Ovary (tissue), 3 donors: Measurements from ENCODE around the gene PDLIM3.

Experiments used
- EP300 ChIP-seq: sonication (generic); formaldehyde crosslinking; IDR thresholded peaks from one replicate; pipeline ENCODE4 v1.6.1; 2017; ENCODE audit warnings: antibody characterized with exemption
- TF ChIP-seq, protein P1 (sequence below), 3 donors: fragments of 450-650 bp in 2 of 3; fragments of 200-600 bp in 1 of 3; IDR thresholded peaks; one replicate each; pipeline versions ENCODE4 v1.5.1 to v1.8.0; 2016 to 2022; ENCODE audit warnings: antibody characterized with exemption in 3 of 3, mild to moderate bottlenecking in 1 of 3
- donor health status: DM: no; HTN: no; CAD: no.

DNA sequence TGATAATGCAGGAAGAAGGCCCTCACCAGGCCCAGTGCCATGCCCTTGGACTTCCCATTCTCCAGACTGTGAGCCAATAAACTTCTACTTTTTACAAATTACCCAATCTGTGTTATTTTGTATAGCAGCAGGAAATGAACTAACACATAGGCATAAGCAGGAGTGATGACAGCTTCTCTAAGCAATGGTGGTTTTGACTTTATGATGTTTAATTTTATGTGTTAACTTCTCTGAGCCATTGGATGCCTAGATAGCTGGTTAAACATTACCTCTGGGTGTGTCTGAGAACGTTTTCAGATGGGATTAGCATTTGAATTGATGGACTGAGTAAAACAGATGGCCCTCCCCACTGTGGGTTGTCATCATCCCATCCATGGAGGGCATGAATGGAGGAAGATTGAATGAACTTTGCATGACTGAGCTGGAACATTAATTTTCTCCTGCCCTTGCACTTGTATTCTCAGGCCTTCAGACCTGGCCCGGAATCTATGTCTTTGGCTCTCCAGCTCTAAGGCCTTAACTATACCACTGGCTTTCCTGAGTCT is 13.9 kb upstream of the PDLIM3 start:
- TF ChIP-seq, protein P1, sequence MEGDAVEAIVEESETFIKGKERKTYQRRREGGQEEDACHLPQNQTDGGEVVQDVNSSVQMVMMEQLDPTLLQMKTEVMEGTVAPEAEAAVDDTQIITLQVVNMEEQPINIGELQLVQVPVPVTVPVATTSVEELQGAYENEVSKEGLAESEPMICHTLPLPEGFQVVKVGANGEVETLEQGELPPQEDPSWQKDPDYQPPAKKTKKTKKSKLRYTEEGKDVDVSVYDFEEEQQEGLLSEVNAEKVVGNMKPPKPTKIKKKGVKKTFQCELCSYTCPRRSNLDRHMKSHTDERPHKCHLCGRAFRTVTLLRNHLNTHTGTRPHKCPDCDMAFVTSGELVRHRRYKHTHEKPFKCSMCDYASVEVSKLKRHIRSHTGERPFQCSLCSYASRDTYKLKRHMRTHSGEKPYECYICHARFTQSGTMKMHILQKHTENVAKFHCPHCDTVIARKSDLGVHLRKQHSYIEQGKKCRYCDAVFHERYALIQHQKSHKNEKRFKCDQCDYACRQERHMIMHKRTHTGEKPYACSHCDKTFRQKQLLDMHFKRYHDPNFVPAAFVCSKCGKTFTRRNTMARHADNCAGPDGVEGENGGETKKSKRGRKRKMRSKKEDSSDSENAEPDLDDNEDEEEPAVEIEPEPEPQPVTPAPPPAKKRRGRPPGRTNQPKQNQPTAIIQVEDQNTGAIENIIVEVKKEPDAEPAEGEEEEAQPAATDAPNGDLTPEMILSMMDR (IDR thresholded peaks at IDR 0.05), result no peak
- no peak for TF ChIP-seq EP300
